Adrenal gland (tissue), 12 donors: ENCODE data around the gene WDR1. TPM values are rescaled to one million over a fixed set of nuclear protein-coding genes. Genes with fewer than 3 reads are reported as not detected.

Experiments used
- DNase-seq, 7 donors: peaks; one replicate each; pipeline ENCODE4 v3.0.0-alpha.2; 2019 to 2020
- H3K27ac ChIP-seq, 5 donors: fragments of 200-600 bp; sonication (generic) in 4 of 5; 1 replicate in 3 of 5; 2 replicates in 2 of 5; pipeline versions ENCODE4 v1.5.1 to v1.8.0; 2016 to 2020; ENCODE audit warnings: mild to moderate bottlenecking in 1 of 5
- H3K27me3 ChIP-seq: fragments of 200-600 bp; 2 replicates; pipeline ENCODE4 v1.8.0; 2021
- H3K36me3 ChIP-seq, 2 donors: fragments of 200-600 bp; replicated peaks in 1 of 2; 1 replicate in 1 of 2; 2 replicates in 1 of 2; pipeline versions ENCODE4 v1.5.1 to v1.8.0; 2018 to 2022
- H3K4me1 ChIP-seq, 2 donors: fragments of 200-600 bp; replicated peaks in 1 of 2; 1 replicate in 1 of 2; 2 replicates in 1 of 2; pipeline versions ENCODE4 v1.5.1 to v1.8.0; 2018 to 2021
- H3K4me3 ChIP-seq, 4 donors: fragments of 200-600 bp; sonication (generic) in 3 of 4; one replicate each; pipeline ENCODE4 v1.5.1; 2016 to 2018
- H3K9me3 ChIP-seq, 3 donors: fragments of 200-600 bp; sonication (generic) in 1 of 3; replicated peaks in 1 of 3; 1 replicate in 2 of 3; 2 replicates in 1 of 3; pipeline versions ENCODE4 v1.5.1 to v1.8.0; 2016 to 2021
- CTCF ChIP-seq, 6 experiments: fragments of 450-650 bp in 4 of 6; fragments of 200-600 bp in 2 of 6; sonication (generic) in 1 of 6; IDR thresholded peaks; 1 replicate in 5 of 6; 2 replicates in 1 of 6; pipeline versions ENCODE4 v1.5.1 to v1.8.0; 2016 to 2021; ENCODE audit warnings: antibody characterized with exemption in 6 of 6, mild to moderate bottlenecking in 2 of 6, moderate library complexity in 1 of 6
- POLR2A ChIP-seq, 2 donors: fragments of 450-650 bp; IDR thresholded peaks; one replicate each; pipeline ENCODE4 v1.6.1; 2017; ENCODE audit warnings: antibody characterized with exemption in 2 of 2, mild to moderate bottlenecking in 2 of 2, moderate library complexity in 1 of 2
- WGBS, 4 donors: extraction: QIAGEN DNeasy Blood & Tissue Kit in 2 of 4; methylation state at CpG; one replicate each; pipeline versions ENCODE4 v1.1.5 to v1.1.7; 2013 to 2017; 5-methylcytosine and 5-hydroxymethylcytosine counted together
- intact Hi-C, 2 donors: fragments of 100-400 bp; cut with DNase I; formaldehyde crosslinking; loops; one replicate each; pipeline versions ENCODE4 v1.14.1 to v1.15.0; 2022 to 2023
- polyA plus RNA-seq, 3 donors: library from polyadenylated mRNA; stranded (reverse); fragments of 200-250 nt in 2 of 3; fragments of 350-450 nt in 1 of 3; fragmentation: Illumina TruSeq in 1 of 3; extraction: RNeasy Lipid Tissue Mini Kit (QIAGEN cat#74804) in 1 of 3; gene quantifications; one replicate each; pipeline ENCODE4 v1.2.3, GENCODE V29; 2013 to 2014
- total RNA-seq, 9 donors: library from RNA; depleted of rRNA in 4 of 9; stranded (reverse); fragments of >200 nt in 4 of 9; fragments of 120-200 nt in 1 of 9; fragmentation: NEBNext Ultra II Directional in 1 of 9; extraction: Animal tissue kit (Norgen Biotek cat#: 25700) in 1 of 9; gene quantifications; one replicate each; pipeline versions ENCODE4 v1.1.0 to v1.2.4, GENCODE V29; 2013 to 2023
- donor health status: healthy with polysubstance abuse.
- donor health status: Bipolar disorder and iron deficiency.
- donor health status: DM: yes; HTN: yes; CAD: no.
- donor health status: DM: no; HTN: no; CAD: no.
- donor health status: DM: no; HTN: no; CAD: no.
- donor health status: DM: yes; HTN: yes; CAD: no.

WDR1 gene
- total and polyA plus RNA-seq, 12 donors, result 66.5 to 228 (median 143) TPM

- Histone ChIP-seq H3K4me1 (peaks cover 3 to 16% of the 10 kb centered on the region in 2 donors), H3K27ac (no peak overlapping the region), H3K4me3 (no peak overlapping the region), H3K27me3 (no peaks in the 10 kb centered on the region), H3K36me3 (peaks cover 0 to 47% of the 10 kb centered on the region in 2 donors), H3K9me3 (no peaks in the 10 kb centered on the region)
- intact Hi-C loops, result no loop called here
- DNase-seq, result no peak
- TF ChIP-seq CTCF (IDR thresholded peaks at IDR 0.05) (no peak), POLR2A (IDR thresholded peaks at IDR 0.05) (no peak)
- 80 to 94% (median 90%) methylated on average over 4 of the region's 4 CpGs for WGBS, 4 donors
Observed at GRCh38 chr4:10114147-10114546, 2.5 kb downstream of the WDR1 start.

GRCh38 chr4:10113362-10114047 lies 3.1 kb downstream of the WDR1 start:
- intact Hi-C loops, result no loop called here
- H3K4me3 ChIP-seq, result no peak overlapping the region
- H3K36me3 ChIP-seq, result peaks cover 0 to 54% of the 10 kb centered on the region in 2 donors
- no peak for DNase-seq
- H3K27ac ChIP-seq, result no peak overlapping the region
- WGBS, 4 donors, result 78 to 81% (median 80%) methylated on average over 12 of the region's 12 CpGs
- H3K27me3 ChIP-seq, result no peaks in the 10 kb centered on the region
- H3K4me1 ChIP-seq, result peaks cover 7 to 23% of the 10 kb centered on the region in 2 donors
- no peaks in the 10 kb centered on the region for H3K9me3 ChIP-seq
- TF ChIP-seq CTCF (IDR thresholded peaks at IDR 0.05) (no peak), POLR2A (IDR thresholded peaks at IDR 0.05) (no peak)

GRCh38 chr4:10112658-10113284 lies 3.8 kb downstream of the WDR1 start:
- H3K4me1 ChIP-seq, result peaks cover 12 to 30% of the 10 kb centered on the region in 2 donors

More at GRCh38 chr4:10112658-10113284, 3.8 kb downstream of the WDR1 start:
- H3K36me3 ChIP-seq, result peaks cover 0 to 61% of the 10 kb centered on the region in 2 donors
- intact Hi-C loops, result no loop called here
- H3K9me3 ChIP-seq, result no peaks in the 10 kb centered on the region
- WGBS, 4 donors, result 90 to 96% (median 94%) methylated on average over 16 of the region's 16 CpGs
- H3K4me3 ChIP-seq, result no peak overlapping the region
- H3K27ac ChIP-seq, result no peak overlapping the region
- TF ChIP-seq POLR2A (IDR thresholded peaks at IDR 0.05), result no peak
- TF ChIP-seq CTCF (IDR thresholded peaks at IDR 0.05), result no peak
- DNase-seq, result no peak
- no peaks in the 10 kb centered on the region for H3K27me3 ChIP-seq
